OCI-LY3 (cell line): ENCODE results near the gene UBE2J1.

Source experiments
- H2AFZ ChIP-seq: fragments of 200-600, 300-600 bp; shearing (Covaris generic); 2 replicates; pipeline ENCODE4 v1.6.0; 2014; ENCODE audit warnings: antibody characterized with exemption, low read depth, low read length
- H3K27ac ChIP-seq: fragments of 200-600, 300-600 bp; sonication (generic); 2 replicates; pipeline ENCODE4 v1.5.1; 2014; ENCODE audit warnings: mild to moderate bottlenecking, low read length, moderate library complexity, mixed read lengths
- H3K27me3 ChIP-seq: fragments of 200-600, 300-600 bp; sonication (generic); 2 replicates; pipeline ENCODE4 v1.6.1; 2014; ENCODE audit warnings: low read depth, low read length, mixed read lengths
- H3K36me3 ChIP-seq: fragments of 200-600, 300-600 bp; sonication (generic); replicated peaks from 2 replicates; pipeline ENCODE3; 2014; ENCODE audit warnings: low read depth, low read length, mixed read lengths
- H3K4me1 ChIP-seq: fragments of 300-600, 200-600 bp; sonication (generic); 2 replicates; pipeline ENCODE4 v1.6.1; 2014; ENCODE audit warnings: low read length, mixed read lengths
- H3K4me2 ChIP-seq: fragments of 200-600, 300-600 bp; sonication (generic); 2 replicates; pipeline ENCODE4 v1.6.1; 2014; ENCODE audit warnings: low read length, mixed read lengths
- H3K4me3 ChIP-seq: fragments of 300-600, 200-600 bp; sonication (generic); 2 replicates; pipeline ENCODE4 v1.5.1; 2014; ENCODE audit warnings: antibody characterized with exemption, mild to moderate bottlenecking, low read length, moderate library complexity
- H3K79me2 ChIP-seq: fragments of 300-600, 200-600 bp; shearing (Covaris generic); 2 replicates; pipeline ENCODE4 v1.6.1; 2014; ENCODE audit warnings: mild to moderate bottlenecking, low read length, mixed read lengths
- H3K9ac ChIP-seq: fragments of 300-600, 200-600 bp; shearing (Covaris generic); 2 replicates; pipeline ENCODE4 v1.6.0; 2014; ENCODE audit warnings: mild to moderate bottlenecking, low read length, moderate library complexity
- H3K9me3 ChIP-seq: fragments of 200-600, 300-600 bp; shearing (Covaris generic); 2 replicates; pipeline ENCODE4 v1.6.1; 2014; ENCODE audit warnings: low read length, mixed read lengths; ENCODE audit not compliant: insufficient read depth
- H4K20me1 ChIP-seq: fragments of 200-600, 300-600 bp; sonication (generic); 2 replicates; pipeline ENCODE4 v1.6.1; 2016; ENCODE audit warnings: low read length, mixed read lengths; ENCODE audit not compliant: insufficient read depth
- CTCF ChIP-seq: fragments of 200-600, 300-600 bp; sonication (generic); IDR thresholded peaks from 2 replicates; pipeline ENCODE4 v1.5.1; 2014; ENCODE audit warnings: antibody characterized with exemption, low read length, low read depth
- EZH2phosphoT487 ChIP-seq: fragments of 200-600 bp; shearing (Covaris generic); IDR thresholded peaks from 2 replicates; pipeline ENCODE4 v1.6.1; 2018; ENCODE audit warnings: antibody characterized with exemption, mixed run types, low read depth

The UBE2J1 gene

GRCh38 chr6:89328976-89329375 lies 23.5 kb downstream of the UBE2J1 start:
- Histone ChIP-seq H3K27ac (no peak overlapping the region), H3K4me3 (no peak overlapping the region), H4K20me1 (no peaks in the 10 kb centered on the region)

GRCh38 chr6:89324304-89324703 lies 28.2 kb downstream of the UBE2J1 start:
- H3K4me1 ChIP-seq = peaks cover 4% of the 10 kb centered on the region; the same call in 1 of the 2 replicates
- no peaks in the 10 kb centered on the region for H3K27me3 ChIP-seq
- H3K9me3 ChIP-seq = no peaks in the 10 kb centered on the region
- no peak for TF ChIP-seq EZH2phosphoT487
- TF ChIP-seq CTCF = no peak
- peaks cover 11% of the 10 kb centered on the region for H3K36me3 ChIP-seq
- no peaks in the 10 kb centered on the region for H3K79me2 ChIP-seq
- no peak overlapping the region for H3K4me2 ChIP-seq
- H4K20me1 ChIP-seq = no peaks in the 10 kb centered on the region
- H3K4me3 ChIP-seq = no peak overlapping the region
- H2AFZ ChIP-seq = no peak overlapping the region
- no peak overlapping the region for H3K27ac ChIP-seq
- no peak overlapping the region for H3K9ac ChIP-seq

More at GRCh38 chr6:89328976-89329375, 23.5 kb downstream of the UBE2J1 start:
- no peak for TF ChIP-seq EZH2phosphoT487
- no peak for TF ChIP-seq CTCF
- Histone ChIP-seq H3K9ac (no peak overlapping the region), H3K4me2 (no peak overlapping the region), H3K36me3 (peaks cover 24% of the 10 kb centered on the region), H2AFZ (no peak overlapping the region), H3K27me3 (no peaks in the 10 kb centered on the region), H3K4me1 (peaks cover 1% of the 10 kb centered on the region; the same call in 1 of the 2 replicates), H3K9me3 (no peaks in the 10 kb centered on the region), H3K79me2 (no peaks in the 10 kb centered on the region)

- no peak overlapping the region for H3K4me2 ChIP-seq
Measured at GRCh38 chr6:89323511-89323971, 29.0 kb downstream of the UBE2J1 start.

More at GRCh38 chr6:89323511-89323971, 29.0 kb downstream of the UBE2J1 start:
- no peaks in the 10 kb centered on the region for H3K27me3 ChIP-seq
- H3K79me2 ChIP-seq = no peaks in the 10 kb centered on the region
- H3K9ac ChIP-seq = no peak overlapping the region
- TF ChIP-seq EZH2phosphoT487 (no peak), CTCF (no peak)
- H2AFZ ChIP-seq = no peak overlapping the region
- H3K4me1 ChIP-seq = peaks cover 4% of the 10 kb centered on the region; the same call in 1 of the 2 replicates
- H4K20me1 ChIP-seq = no peaks in the 10 kb centered on the region
- no peak overlapping the region for H3K4me3 ChIP-seq
- peaks cover 9% of the 10 kb centered on the region for H3K36me3 ChIP-seq
- no peaks in the 10 kb centered on the region for H3K9me3 ChIP-seq
- H3K27ac ChIP-seq = no peak overlapping the region
